ENCODE results near the gene CLN5.
A peak's percentile ranks its signal among the peaks of the same experiment; 100 is the strongest.

The CLN5 gene

DNA sequence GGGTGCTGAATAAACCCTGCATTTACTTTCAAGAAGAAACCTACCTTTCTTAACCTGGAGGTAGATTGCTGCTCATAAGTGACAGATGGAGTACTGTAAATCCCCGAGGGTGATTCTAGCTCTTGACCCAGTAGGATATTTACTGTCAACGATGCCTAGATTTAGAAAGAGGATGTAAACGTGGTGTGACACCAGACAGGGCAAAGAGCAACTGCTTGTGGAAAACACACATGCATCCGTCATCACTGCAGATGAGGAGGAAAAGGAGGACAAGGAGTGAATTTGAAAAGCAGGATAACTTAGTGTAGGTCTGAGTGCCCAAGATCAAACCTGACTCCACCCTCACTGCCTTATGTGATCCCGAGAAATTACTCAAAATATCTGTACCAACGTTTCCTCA lies 9.8 kb upstream of the CLN5 start:
- Histone ChIP-seq H3K4me3 (ENCODE audit: severe bottlenecking) (no peak overlapping the region), H3K9me3 (ENCODE audit: severe bottlenecking) (no peaks in the 10 kb centered on the region), H3K4me1 (ENCODE audit: insufficient read depth, poor library complexity, severe bottlenecking) (no peaks in the 10 kb centered on the region), H3K36me3 (ENCODE audit: low read depth) (no peaks in the 10 kb centered on the region), H3K27me3 (ENCODE audit: insufficient read depth, poor library complexity, severe bottlenecking) (no peaks in the 10 kb centered on the region), H3K27ac (ENCODE audit: poor library complexity, severe bottlenecking) (no peak overlapping the region)
- DNase-seq (ENCODE audit: low spot score) (no peak), ATAC-seq (ENCODE audit: low read depth) (no peak)
- TF ChIP-seq CTCF (IDR thresholded peaks at IDR 0.05; ENCODE audit: poor library complexity, severe bottlenecking): no peak

DNA sequence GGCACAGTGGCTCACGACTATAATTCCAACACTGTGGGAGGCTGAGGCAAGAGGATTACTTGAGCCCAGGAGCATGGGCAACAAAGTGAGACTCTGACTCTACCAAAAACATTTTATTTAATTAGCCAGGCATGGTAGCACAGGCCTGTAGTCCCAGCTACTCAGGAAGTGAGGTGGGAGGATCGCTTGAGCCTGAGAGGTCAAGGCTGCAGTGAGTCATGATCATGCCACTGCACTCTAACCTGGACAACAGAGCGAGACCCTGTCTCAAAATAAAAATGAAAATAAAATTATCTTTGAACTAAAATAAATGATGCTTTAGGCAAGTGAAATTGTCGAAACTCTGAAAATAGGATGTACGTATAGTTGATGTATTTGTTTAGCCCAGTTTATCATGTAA lies 8.2 kb upstream of the CLN5 start:
- Histone ChIP-seq H3K9me3 (ENCODE audit: severe bottlenecking) (no peaks in the 10 kb centered on the region), H3K4me3 (ENCODE audit: severe bottlenecking) (no peak overlapping the region), H3K4me1 (ENCODE audit: insufficient read depth, poor library complexity, severe bottlenecking) (no peaks in the 10 kb centered on the region), H3K36me3 (ENCODE audit: low read depth) (no peaks in the 10 kb centered on the region), H3K27ac (ENCODE audit: poor library complexity, severe bottlenecking) (no peak overlapping the region), H3K27me3 (ENCODE audit: insufficient read depth, poor library complexity, severe bottlenecking) (no peaks in the 10 kb centered on the region)
- TF ChIP-seq CTCF (IDR thresholded peaks at IDR 0.05; ENCODE audit: poor library complexity, severe bottlenecking): no peak
- ATAC-seq (ENCODE audit: low read depth) (no peak), DNase-seq (ENCODE audit: low spot score) (no peak)

DNA sequence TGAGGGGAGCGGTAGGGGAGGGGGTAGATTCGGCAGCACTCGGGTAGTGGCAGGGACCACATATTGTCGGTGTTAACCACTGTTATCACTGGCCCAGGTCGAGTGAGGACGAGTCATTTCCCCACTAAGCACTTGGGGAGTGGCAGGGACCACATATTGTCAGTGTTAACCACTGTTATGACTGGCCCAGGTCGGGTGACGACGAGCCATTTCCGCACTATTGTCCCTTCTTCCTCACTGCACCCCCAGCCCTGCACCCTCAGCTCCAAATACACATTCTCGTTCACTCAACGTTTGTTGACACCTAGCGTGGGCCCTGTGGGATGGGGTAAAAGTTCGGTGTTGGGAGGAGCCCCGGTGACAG lies 467 bp upstream of the CLN5 start:
- DNase-seq (ENCODE audit: low spot score) (no peak), ATAC-seq (ENCODE audit: low read depth) (no peak)
- no peak for TF ChIP-seq CTCF (IDR thresholded peaks at IDR 0.05; ENCODE audit: poor library complexity, severe bottlenecking)
- peaks cover 18% of the 10 kb centered on the region for H3K4me1 ChIP-seq (ENCODE audit: insufficient read depth, poor library complexity, severe bottlenecking)
- peak overlapping the region; percentile 56 for H3K4me3 ChIP-seq (ENCODE audit: severe bottlenecking)
- H3K27ac ChIP-seq (ENCODE audit: poor library complexity, severe bottlenecking): peak overlapping the region; percentile 38
- no peaks in the 10 kb centered on the region for H3K27me3 ChIP-seq (ENCODE audit: insufficient read depth, poor library complexity, severe bottlenecking)
- peaks cover 22% of the 10 kb centered on the region for H3K36me3 ChIP-seq (ENCODE audit: low read depth)
- H3K9me3 ChIP-seq (ENCODE audit: severe bottlenecking): no peaks in the 10 kb centered on the region

- Histone ChIP-seq H3K4me3 (ENCODE audit: severe bottlenecking) (peak overlapping the region; percentile 56), H3K36me3 (ENCODE audit: low read depth) (peaks cover 34% of the 10 kb centered on the region), H3K27me3 (ENCODE audit: insufficient read depth, poor library complexity, severe bottlenecking) (no peaks in the 10 kb centered on the region), H3K27ac (ENCODE audit: poor library complexity, severe bottlenecking) (peak overlapping the region; percentile 38), H3K4me1 (ENCODE audit: insufficient read depth, poor library complexity, severe bottlenecking) (peaks cover 18% of the 10 kb centered on the region), H3K9me3 (ENCODE audit: severe bottlenecking) (no peaks in the 10 kb centered on the region)
- TF ChIP-seq CTCF (IDR thresholded peaks at IDR 0.05; ENCODE audit: poor library complexity, severe bottlenecking): no peak
- ATAC-seq (ENCODE audit: low read depth) (peak; percentile 4; the same call in 1 of the 3 replicates), DNase-seq (ENCODE audit: low spot score) (no peak)
Observed at GRCh38 chr13:76992548-76993001, 694 bp downstream of the CLN5 start.

DNA sequence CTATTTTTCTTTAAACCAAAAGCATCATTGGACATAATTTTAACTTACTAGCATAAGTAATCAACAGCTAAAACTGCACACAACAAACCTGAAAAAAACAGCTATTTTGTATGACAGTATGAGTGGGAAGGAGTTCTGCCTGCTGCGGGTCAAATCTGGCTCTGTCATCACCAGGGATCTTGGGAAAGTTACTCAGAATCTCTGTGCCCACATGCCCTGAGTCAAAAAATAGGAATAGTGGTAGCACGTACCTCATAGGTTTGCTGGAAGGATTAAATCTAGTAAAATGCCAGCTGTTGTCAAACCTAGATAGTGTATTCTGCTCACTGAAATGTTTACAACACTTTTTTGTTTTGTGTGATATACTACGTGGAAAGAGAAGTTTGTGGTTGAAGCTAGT lies 1.1 kb downstream of the CLN5 start:
- no peak for TF ChIP-seq CTCF (IDR thresholded peaks at IDR 0.05; ENCODE audit: poor library complexity, severe bottlenecking)
- no peak for ATAC-seq (ENCODE audit: low read depth)
- DNase-seq (ENCODE audit: low spot score): no peak
- Histone ChIP-seq H3K4me1 (ENCODE audit: insufficient read depth, poor library complexity, severe bottlenecking) (peaks cover 18% of the 10 kb centered on the region), H3K36me3 (ENCODE audit: low read depth) (peaks cover 38% of the 10 kb centered on the region), H3K27me3 (ENCODE audit: insufficient read depth, poor library complexity, severe bottlenecking) (no peaks in the 10 kb centered on the region), H3K9me3 (ENCODE audit: severe bottlenecking) (no peaks in the 10 kb centered on the region), H3K27ac (ENCODE audit: poor library complexity, severe bottlenecking) (peak overlapping the region; percentile 38), H3K4me3 (ENCODE audit: severe bottlenecking) (peak overlapping the region; percentile 56)

All from RWPE2 (cell line).